Measurements from ENCODE around the gene CTU2.

Gene CTU2

DNA sequence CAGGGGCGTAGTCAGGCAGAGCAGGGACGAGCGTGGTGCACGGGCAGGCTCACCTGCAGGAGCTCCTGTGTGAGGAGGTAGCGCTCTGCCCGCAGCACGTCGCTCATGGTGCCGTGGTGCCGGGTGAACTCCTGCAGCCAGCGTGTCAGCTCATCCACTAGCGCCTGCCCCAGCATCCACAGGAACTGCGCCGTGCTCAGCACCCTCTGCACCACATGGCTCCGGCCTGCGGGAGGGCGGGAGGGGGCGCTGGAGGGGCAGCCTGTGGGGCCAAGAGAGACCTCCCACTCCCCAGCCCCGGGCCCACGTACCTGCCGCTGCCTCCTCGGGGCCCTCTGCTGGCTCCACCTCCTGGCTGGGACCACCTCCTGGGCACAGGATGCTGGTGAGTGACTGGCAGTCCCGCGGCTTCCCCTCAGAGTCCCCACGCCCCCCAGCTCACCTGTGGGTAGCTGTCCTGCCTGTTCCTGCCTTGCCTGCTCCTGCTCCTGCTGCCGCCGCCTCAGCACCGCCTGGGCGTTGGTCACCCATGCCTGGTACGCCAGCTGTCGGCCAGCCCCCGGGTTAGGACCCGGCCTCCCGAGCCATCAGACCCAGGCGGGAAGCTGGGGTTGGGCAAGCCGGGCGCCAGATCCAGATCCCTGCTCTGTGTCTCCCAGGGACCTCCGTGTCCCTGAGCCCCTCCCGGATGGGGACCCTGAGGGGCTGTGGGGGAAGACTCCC, 16.6 kb downstream of the CTU2 start:
- in situ Hi-C loops (cut with MboI; ENCODE audit: low pct_unique_long_range_greater_than_20kb, low sequenced_read_pairs): no loop called here
- no peak for DNase-seq

GRCh38 chr16:88723507-88723887, 17.2 kb downstream of the CTU2 start:
- DNase-seq: no peak
- in situ Hi-C loops (cut with MboI; ENCODE audit: low pct_unique_long_range_greater_than_20kb, low sequenced_read_pairs): no loop called here

DNA sequence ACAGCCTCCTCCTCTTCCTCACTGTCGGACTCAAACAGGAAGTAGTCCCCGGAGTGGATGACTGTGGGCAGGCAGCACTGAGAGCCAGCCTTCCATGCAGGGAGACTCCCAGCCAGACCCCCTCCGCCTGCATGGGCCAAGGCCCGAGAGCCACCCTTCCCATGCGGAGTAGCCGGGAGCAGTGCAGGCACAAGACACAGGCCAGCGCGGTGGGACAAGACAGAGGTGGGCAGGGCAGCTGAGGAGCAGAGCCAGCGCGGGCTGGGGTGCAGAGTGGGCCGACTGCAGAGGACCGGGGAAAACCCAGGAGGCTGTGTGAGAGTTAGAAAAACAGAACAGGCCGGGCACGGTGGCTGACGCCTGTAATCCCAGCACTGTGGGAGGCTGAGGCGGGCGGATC, 17.6 kb downstream of the CTU2 start:
- no peak for DNase-seq
- in situ Hi-C loops (cut with MboI; ENCODE audit: low pct_unique_long_range_greater_than_20kb, low sequenced_read_pairs): no loop called here

- no peak for DNase-seq
- in situ Hi-C loops (cut with MboI; ENCODE audit: low pct_unique_long_range_greater_than_20kb, low sequenced_read_pairs): no loop called here
Measured at GRCh38 chr16:88724855-88725555, 18.7 kb downstream of the CTU2 start.

DNA sequence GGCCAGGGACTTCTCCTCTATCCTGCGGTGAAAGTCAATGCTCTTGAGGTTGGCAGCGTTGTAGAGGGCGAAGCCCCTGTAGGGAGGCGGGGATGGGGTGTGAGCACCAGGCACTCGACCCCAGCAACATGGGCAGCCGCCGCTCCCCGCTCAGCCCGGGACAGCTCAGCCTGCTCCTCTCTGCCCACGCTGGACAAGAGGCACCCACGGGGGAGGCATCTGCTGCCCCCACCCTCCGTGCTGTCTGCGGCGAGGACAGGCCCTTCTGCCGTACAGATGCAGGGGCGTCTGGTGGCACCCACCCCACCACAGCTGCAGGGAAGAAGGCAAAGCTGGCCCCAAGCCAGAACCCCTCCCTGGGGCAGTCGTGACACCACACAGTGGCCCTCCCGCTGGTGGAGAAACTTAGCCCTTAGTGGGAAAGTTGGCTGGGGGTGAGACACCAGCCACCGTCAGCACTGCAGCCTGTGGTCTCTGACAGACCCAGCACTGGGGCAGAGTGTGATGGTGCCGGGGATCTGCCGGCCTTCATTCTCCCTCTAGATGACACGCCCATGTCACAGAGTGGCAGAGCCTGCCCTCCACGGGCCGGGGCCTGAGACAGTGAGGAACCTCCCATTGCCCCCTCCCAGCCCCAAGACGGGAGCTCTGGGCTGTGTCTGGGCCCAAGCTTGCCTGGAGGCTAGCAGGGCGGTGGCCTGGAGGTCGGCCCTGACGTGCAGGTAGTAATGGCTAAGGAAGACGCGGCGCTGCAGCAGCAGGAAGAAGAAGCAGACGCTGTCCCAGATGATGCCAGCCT, 19.5 kb downstream of the CTU2 start:
- in situ Hi-C loops (cut with MboI; ENCODE audit: low pct_unique_long_range_greater_than_20kb, low sequenced_read_pairs): no loop called here
- DNase-seq: no peak

DNA sequence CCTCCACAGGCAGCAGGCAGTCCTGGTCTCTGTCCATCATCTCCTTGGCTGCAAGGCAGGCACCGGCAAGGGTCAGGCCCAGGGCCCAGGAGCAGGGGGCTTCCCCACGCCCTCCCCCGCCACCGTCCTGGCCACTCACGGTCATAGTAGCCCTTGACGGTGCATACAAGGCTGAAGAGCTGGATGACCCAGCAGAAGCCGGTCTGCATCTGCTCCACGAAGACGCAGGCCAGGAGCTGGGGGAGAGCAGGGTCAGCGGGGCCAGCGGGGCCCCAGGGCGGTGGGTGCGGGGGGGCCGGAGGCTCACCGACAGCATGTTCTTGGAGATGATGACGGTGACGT, 20.1 kb downstream of the CTU2 start:
- DNase-seq: no peak
- in situ Hi-C loops (cut with MboI; ENCODE audit: low pct_unique_long_range_greater_than_20kb, low sequenced_read_pairs): no loop called here

- DNase-seq: no peak
- in situ Hi-C loops (cut with MboI; ENCODE audit: low pct_unique_long_range_greater_than_20kb, low sequenced_read_pairs): no loop called here
Measured at GRCh38 chr16:88726981-88727380, 20.7 kb downstream of the CTU2 start.

DNA sequence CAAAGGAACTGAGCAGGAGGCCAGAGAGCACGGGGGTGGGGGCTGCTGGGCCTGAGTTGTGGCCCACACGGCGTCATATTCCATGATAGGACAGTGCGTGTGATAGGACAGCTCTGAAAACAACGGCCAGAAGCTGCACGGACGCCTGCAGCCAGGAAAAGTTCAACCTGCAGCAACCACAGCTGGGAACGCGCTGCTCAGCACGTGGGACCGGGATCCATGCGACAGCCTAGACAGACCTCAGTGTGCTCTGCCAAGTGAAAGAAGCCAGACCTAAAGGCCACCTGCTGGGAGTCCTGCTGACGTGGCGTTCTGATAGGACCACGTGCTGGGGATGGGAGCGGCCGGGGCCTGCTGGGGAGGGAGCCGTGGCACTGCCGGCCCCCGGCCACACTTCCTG, 21.6 kb downstream of the CTU2 start:
- DNase-seq: no peak
- in situ Hi-C loops (cut with MboI; ENCODE audit: low pct_unique_long_range_greater_than_20kb, low sequenced_read_pairs): no loop called here

- in situ Hi-C loops (cut with MboI; ENCODE audit: low pct_unique_long_range_greater_than_20kb, low sequenced_read_pairs): no loop called here
- DNase-seq: no peak
Measured at GRCh38 chr16:88730632-88731607, 24.6 kb downstream of the CTU2 start.

- in situ Hi-C loops (cut with MboI; ENCODE audit: low pct_unique_long_range_greater_than_20kb, low sequenced_read_pairs): no loop called here
- DNase-seq: no peak
Measured at GRCh38 chr16:88731699-88732098, 25.4 kb downstream of the CTU2 start.

- DNase-seq: no peak
- in situ Hi-C loops (cut with MboI; ENCODE audit: low pct_unique_long_range_greater_than_20kb, low sequenced_read_pairs): no loop called here
Measured at GRCh38 chr16:88732172-88732960, 26.1 kb downstream of the CTU2 start.

GRCh38 chr16:88732961-88733294, 26.6 kb downstream of the CTU2 start:
- DNase-seq: no peak
- in situ Hi-C loops (cut with MboI; ENCODE audit: low pct_unique_long_range_greater_than_20kb, low sequenced_read_pairs): no loop called here

DNA sequence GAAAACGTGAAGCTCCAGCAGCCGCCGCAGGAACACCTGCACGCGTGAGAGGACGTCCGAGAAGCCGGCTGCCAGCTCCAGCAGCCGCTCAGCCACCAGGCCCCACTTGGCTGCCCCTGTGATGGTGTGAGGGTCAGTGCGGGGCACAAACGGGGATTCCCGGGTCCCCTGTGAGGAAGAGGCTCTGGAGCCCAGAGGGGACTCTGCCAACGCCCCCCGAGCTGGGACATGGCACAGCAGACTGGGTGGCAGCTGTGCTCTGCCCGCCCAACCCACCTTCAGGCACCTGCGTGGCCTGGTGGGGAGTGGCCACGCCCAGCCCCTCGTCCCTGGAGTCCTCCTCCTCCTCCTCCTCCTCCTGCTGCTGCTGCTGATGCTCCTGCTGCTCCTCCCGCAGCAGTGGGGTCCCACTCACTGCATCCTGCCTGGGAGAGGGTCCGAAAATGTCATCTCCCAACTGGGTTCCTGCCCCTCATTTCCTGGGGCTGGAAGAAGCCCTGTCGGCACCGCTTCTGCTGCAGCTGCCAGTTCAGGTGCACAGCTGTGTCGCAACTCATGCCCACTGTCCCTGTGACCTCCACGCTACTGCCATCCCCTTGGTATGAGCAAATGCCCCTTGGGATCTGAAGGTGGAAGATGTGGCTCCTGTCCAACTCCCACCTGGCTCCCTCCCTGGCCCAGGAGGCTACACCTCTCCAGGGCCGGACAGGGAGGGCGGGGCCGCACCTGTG, 27.5 kb downstream of the CTU2 start:
- no peak for DNase-seq
- in situ Hi-C loops (cut with MboI; ENCODE audit: low pct_unique_long_range_greater_than_20kb, low sequenced_read_pairs): no loop called here

GRCh38 chr16:88734361-88734728, 28.0 kb downstream of the CTU2 start:
- in situ Hi-C loops (cut with MboI; ENCODE audit: low pct_unique_long_range_greater_than_20kb, low sequenced_read_pairs): no loop called here
- no peak for DNase-seq

DNA sequence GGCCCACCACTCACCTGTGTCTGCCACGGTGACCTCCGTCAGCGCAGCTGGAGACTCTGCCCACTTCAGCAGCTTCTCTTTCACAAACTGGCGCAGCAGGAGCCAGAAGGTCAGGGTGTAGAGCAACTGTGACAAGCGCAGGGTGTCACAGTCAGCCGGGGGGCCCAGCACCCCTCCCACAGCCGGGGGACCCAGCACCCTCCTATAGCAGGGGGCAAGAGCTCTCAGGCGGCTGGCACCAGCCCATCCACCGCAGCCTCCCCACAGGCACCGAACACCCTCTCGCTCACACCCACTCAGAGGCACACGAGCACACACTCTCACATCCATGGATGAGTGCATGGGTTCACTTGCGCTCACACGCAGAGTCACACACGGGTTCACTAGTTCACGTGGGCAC, 28.8 kb downstream of the CTU2 start:
- in situ Hi-C loops (cut with MboI; ENCODE audit: low pct_unique_long_range_greater_than_20kb, low sequenced_read_pairs): no loop called here
- no peak for DNase-seq

GRCh38 chr16:88735616-88736015, 29.3 kb downstream of the CTU2 start:
- in situ Hi-C loops (cut with MboI; ENCODE audit: low pct_unique_long_range_greater_than_20kb, low sequenced_read_pairs): no loop called here
- DNase-seq: no peak

GRCh38 chr16:88736088-88736487, 29.8 kb downstream of the CTU2 start:
- DNase-seq: no peak
- in situ Hi-C loops (cut with MboI; ENCODE audit: low pct_unique_long_range_greater_than_20kb, low sequenced_read_pairs): no loop called here

DNA sequence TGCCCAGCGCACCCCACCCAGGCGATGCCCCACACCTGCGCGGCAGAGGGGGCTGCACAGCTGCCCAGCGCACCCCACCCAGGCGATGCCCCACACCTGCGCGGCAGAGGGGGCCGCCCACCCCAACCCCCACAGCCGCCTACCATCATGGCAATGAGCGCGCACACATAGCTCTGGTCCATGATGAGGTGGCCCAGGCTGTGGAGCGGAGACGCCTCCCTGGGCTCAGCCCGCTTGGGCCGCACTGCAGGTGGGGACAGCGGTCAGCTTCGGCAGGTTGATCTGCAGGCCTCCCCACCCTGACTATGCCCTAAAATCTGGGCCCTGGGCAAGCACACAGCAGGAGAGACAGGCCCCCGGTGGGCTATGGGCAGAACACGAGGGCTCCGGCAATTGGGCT, 30.2 kb downstream of the CTU2 start:
- in situ Hi-C loops (cut with MboI; ENCODE audit: low pct_unique_long_range_greater_than_20kb, low sequenced_read_pairs): no loop called here

More for the DNA sequence above, 30.2 kb downstream of the CTU2 start:
- no peak for DNase-seq
